Measurements from ENCODE around the gene CRY1. TPM values are rescaled to one million over a fixed set of nuclear protein-coding genes. Genes with fewer than 3 reads are reported as not detected.
"Not testable (repeated sequence)": the region's sequence is repeated elsewhere in the genome, so short reads cannot be mapped to it uniquely, and the experiment has no call there.

CRY1 gene
- total and polyA plus RNA-seq, 10 donors: 1.9 to 32.3 (median 14.2) TPM

GRCh38 chr12:107011519-107011918, 81.8 kb downstream of the CRY1 start:
- Histone ChIP-seq H3K4me1 (no peaks in the 10 kb centered on the region), H3K4me3 (no peak overlapping the region), H3K27me3 (replicated peaks in 1 of 7) (no peaks in the 10 kb centered on the region), H3K36me3 (no peaks in the 10 kb centered on the region), H3K27ac (no peak overlapping the region), H3K9me3 (peaks cover 0 to 5% (median 0%) of the 10 kb centered on the region in 8 donors)
- DNase-seq: no peak
- intact Hi-C loops (cut with DNase I; ENCODE audit: low total_unique reads): no loop called here
- TF ChIP-seq CTCF (IDR thresholded peaks at IDR 0.05 in 8 of 11, conservative IDR thresholded peaks at IDR 0.05 in 3 of 11): no peak
- 90 to 96% (median 93%) methylated on average over 2 of the region's 2 CpGs for WGBS, 5 donors

- no peak for DNase-seq
- TF ChIP-seq POLR2A (IDR thresholded peaks at IDR 0.05) (no peak), POLR2AphosphoS5 (IDR thresholded peaks at IDR 0.05) (no peak), CTCF (IDR thresholded peaks at IDR 0.05 in 8 of 11, conservative IDR thresholded peaks at IDR 0.05 in 3 of 11) (no peak)
- no peaks in the 10 kb centered on the region for H3K9me3 ChIP-seq
- H3K4me3 ChIP-seq: no peak overlapping the region
- intact Hi-C loops (cut with DNase I; ENCODE audit: low total_unique reads): no loop called here
- H3K27ac ChIP-seq: no peak overlapping the region
- no peaks in the 10 kb centered on the region for H3K4me1 ChIP-seq
- H3K36me3 ChIP-seq: peaks cover 0 to 6% (median 0%) of the 10 kb centered on the region in 6 donors
- no peaks in the 10 kb centered on the region for H3K27me3 ChIP-seq (replicated peaks in 1 of 7)
- WGBS, 5 donors: 79 to 96% (median 86%) methylated on average over 4 of the region's 4 CpGs
Measured at GRCh38 chr12:107007411-107007810, 85.9 kb downstream of the CRY1 start.

- H3K27me3 ChIP-seq (replicated peaks in 1 of 7); H3K4me3 ChIP-seq; intact Hi-C loops (cut with DNase I; ENCODE audit: low total_unique reads); DNase-seq; H3K4me1 ChIP-seq; H3K27ac ChIP-seq; H3K9me3 ChIP-seq: not testable (repeated sequence)
- WGBS, 5 donors: 73 to 86% (median 82%) methylated on average over 4 of the region's 4 CpGs
- H3K36me3 ChIP-seq: peaks cover 0 to 35% (median 13%) of the 10 kb centered on the region in 6 donors
Measured at GRCh38 chr12:107002665-107003064, 90.7 kb downstream of the CRY1 start.

GRCh38 chr12:106999446-106999845, 93.9 kb downstream of the CRY1 start:
- no peaks in the 10 kb centered on the region for H3K9me3 ChIP-seq
- no peak for TF ChIP-seq POLR2A (IDR thresholded peaks at IDR 0.05)
- TF ChIP-seq CTCF (IDR thresholded peaks at IDR 0.05 in 8 of 11, conservative IDR thresholded peaks at IDR 0.05 in 3 of 11): no peak
- no peak for TF ChIP-seq POLR2AphosphoS5 (IDR thresholded peaks at IDR 0.05)
- H3K27ac ChIP-seq: no peak overlapping the region
- H3K36me3 ChIP-seq: peaks cover 0 to 59% (median 19%) of the 10 kb centered on the region in 6 donors
- DNase-seq: no peak
- no peaks in the 10 kb centered on the region for H3K27me3 ChIP-seq (replicated peaks in 1 of 7)
- no peaks in the 10 kb centered on the region for H3K4me1 ChIP-seq
- WGBS, 5 donors: 87 to 98% (median 94%) methylated on average over 6 of the region's 6 CpGs
- intact Hi-C loops (cut with DNase I; ENCODE audit: low total_unique reads): no loop called here
- no peak overlapping the region for H3K4me3 ChIP-seq

GRCh38 chr12:106997916-106998315, 95.4 kb downstream of the CRY1 start:
- 86 to 97% (median 91%) methylated on average over 1 of the region's 1 CpG for WGBS, 5 donors
- Histone ChIP-seq H3K4me3 (no peak overlapping the region), H3K4me1 (no peaks in the 10 kb centered on the region), H3K9me3 (no peaks in the 10 kb centered on the region), H3K27me3 (replicated peaks in 1 of 7) (no peaks in the 10 kb centered on the region), H3K36me3 (peaks cover 0 to 53% (median 19%) of the 10 kb centered on the region in 6 donors), H3K27ac (no peak overlapping the region)
- TF ChIP-seq POLR2AphosphoS5 (IDR thresholded peaks at IDR 0.05): no peak
- TF ChIP-seq POLR2A (IDR thresholded peaks at IDR 0.05): no peak
- TF ChIP-seq CTCF (IDR thresholded peaks at IDR 0.05 in 8 of 11, conservative IDR thresholded peaks at IDR 0.05 in 3 of 11): no peak
- DNase-seq: no peak
- intact Hi-C loops (cut with DNase I; ENCODE audit: low total_unique reads): no loop called here

- peaks cover 0 to 47% (median 17%) of the 10 kb centered on the region in 6 donors for H3K36me3 ChIP-seq
- H3K4me1 ChIP-seq; H3K27ac ChIP-seq; H3K27me3 ChIP-seq (replicated peaks in 1 of 7); intact Hi-C loops (cut with DNase I; ENCODE audit: low total_unique reads); H3K4me3 ChIP-seq; H3K9me3 ChIP-seq; DNase-seq: not testable (repeated sequence)
- 94 to 98% (median 97%) methylated on average over 5 of the region's 5 CpGs for WGBS, 5 donors
Measured at GRCh38 chr12:106996102-106996501, 97.2 kb downstream of the CRY1 start.

All from spleen (tissue), 11 donors.